GM19035 (cell line): ENCODE data around the gene GORASP1.
"Not testable (repeated sequence)": the region's sequence is repeated elsewhere in the genome, so short reads cannot be mapped to it uniquely, and the experiment has no call there.

Source experiments
- ATAC-seq: cut with Tn5 transposase; IDR thresholded peaks from one replicate; pipeline ENCODE4 v1.9.1; 2021; ENCODE audit not compliant: unreplicated experiment

The GORASP1 gene

DNA sequence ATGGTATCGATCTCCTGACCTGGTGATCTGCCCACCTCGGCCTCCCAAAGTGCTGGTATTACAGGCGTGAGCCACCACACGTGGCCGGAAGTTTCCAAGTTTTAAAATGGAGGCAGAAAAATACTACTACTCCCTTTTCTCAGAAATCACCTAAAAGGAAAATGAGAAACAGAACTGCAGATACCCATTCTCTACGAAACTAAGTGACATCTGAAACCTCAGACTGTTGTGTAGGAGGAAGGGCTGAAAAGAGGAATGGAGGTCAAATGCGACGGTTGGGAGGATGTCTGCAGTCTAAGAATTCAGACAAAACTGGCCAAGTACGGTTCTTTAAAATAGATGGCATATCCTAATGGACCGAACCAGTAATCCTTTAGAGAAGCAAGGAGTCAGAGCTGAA, 31.5 kb downstream of the GORASP1 start:
- ATAC-seq, result no peak

DNA sequence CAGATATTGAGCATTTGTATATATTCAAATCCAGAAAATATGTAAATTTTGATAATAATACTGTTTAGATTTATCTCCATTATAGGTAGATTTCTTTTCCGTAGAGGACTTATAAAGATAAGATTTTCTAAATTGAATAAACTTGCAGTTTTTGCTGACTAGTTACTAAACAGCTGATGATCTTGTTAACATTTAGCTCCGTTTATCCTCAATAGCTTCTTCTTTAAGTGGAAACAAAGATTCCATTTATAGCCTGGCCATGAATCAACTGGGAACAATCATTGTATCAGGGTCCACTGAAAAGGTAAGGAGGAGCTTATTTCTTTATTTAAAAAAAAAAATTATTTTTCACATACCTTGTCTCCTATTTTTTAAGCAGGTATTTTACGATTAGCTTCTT, 38.9 kb downstream of the GORASP1 start:
- no peak for ATAC-seq

DNA sequence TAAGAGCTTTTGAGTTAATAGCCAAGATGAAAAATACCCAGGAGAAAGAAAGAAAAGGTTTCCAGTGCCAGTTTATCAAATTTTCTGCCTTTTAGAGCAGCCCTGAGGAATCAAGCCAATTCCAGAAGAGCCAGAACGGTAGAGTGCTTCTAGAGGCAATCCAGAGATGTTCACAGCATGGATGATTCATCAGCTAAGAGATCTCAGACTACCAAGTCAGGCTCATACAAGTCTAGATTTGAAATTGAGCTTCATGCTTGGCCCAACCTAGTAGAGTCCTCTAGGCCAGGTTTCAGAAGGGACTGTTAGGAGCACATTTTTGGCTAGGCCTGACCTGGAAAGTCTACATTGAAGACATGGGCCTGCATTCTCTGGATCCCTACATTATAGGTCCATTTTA, 40.1 kb downstream of the GORASP1 start:
- ATAC-seq, result no peak

GRCh38 chr3:39065197-39065596, 42.2 kb downstream of the GORASP1 start:
- ATAC-seq, result peak; percentile 91

DNA sequence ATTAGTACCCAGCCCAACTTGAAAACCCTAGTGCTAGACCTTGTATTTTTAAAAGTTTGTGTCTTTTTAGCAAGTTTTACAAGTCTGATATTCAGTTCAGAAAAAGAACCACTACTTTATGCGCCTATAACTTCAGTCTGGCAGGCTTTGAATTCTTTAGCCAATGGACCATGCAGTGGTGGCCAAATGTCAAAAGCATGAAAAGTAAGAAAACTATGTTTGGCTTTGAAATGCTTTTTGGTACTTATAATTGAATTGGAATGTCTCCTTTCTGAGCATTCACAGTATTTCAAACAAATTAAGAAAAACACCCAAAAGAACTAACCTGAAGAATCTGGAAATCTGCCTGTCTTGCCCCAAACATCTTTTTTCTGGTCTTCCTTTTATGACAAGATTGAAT, 42.8 kb downstream of the GORASP1 start:
- no peak for ATAC-seq

DNA sequence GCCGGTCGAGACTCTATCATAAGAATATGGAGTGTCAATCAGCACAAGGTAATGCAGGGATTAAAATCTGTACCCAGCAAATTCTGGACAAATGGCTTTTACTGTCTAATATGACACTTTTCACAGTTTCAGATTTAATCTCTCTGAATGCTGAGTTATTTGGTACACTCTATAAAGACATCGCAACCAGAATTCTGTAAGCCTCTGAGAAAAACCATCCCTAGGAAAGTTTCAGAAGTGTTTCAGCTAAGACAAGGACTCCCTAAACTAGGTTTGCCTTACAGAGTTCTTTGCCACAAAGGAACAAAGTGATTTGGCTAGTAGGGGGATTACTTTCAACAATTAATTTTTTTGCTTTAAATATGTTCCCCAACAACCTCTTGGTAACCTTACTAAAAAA, 44.3 kb downstream of the GORASP1 start:
- no peak for ATAC-seq

- ATAC-seq, result no peak
Observed at GRCh38 chr3:39062180-39062579, 45.2 kb downstream of the GORASP1 start.

DNA sequence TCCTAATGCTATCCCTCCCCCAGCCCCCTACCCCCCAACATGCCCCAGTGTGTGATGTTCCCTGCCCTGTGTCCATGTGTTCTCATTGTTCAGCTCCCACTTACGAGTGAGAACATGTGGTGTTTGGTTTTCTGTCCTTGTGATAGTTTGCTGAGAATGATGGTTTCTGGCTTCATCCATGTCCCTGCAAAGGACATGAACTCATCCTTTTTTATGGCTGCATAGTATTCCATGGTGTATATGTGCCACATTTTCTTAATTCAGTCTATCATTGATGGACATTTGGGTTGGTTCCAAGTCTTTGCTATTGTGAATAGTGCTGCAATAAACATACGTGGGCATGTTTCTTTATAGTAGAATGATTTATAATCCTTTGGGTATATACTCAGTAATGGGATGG, 46.2 kb downstream of the GORASP1 start:
- ATAC-seq, result not testable (repeated sequence)

DNA sequence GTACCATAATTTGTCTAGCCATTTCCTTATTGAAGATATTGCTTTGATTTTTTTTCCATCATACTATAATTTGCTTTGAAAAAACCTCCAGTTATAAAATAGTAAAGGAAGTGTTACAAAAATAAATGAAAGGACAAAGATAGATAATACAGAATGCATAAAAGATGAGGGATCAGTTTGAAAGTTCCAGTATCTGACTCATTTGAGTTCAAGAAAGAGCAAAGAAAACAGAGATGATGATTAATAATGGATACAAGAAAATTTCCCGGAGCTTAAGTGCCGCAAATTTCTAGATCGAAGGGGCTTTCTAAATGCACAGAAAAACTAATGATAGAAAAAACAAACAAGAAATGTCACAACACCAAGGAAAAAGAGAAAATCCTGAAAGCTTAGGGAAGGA, 51.3 kb downstream of the GORASP1 start:
- ATAC-seq, result no peak

DNA sequence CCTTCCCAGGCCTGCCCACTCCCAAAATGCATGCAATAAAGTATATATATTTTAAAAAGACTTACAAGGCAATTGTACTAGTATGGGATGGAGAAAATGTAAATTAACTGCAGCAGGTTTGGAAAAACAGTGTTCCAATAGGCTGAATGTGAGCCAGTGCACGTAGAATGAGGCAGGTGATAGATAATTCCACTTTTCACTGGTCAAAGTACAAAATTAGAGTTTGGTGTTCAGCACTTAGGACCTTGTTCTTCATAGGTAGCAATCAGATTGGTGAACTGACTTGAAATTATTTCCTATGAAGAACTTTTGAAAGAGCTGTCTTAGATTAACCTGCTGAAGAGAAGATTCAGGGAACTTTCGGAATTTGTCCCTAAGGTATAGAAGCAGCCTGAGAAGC, 53.7 kb downstream of the GORASP1 start:
- ATAC-seq, result no peak

DNA sequence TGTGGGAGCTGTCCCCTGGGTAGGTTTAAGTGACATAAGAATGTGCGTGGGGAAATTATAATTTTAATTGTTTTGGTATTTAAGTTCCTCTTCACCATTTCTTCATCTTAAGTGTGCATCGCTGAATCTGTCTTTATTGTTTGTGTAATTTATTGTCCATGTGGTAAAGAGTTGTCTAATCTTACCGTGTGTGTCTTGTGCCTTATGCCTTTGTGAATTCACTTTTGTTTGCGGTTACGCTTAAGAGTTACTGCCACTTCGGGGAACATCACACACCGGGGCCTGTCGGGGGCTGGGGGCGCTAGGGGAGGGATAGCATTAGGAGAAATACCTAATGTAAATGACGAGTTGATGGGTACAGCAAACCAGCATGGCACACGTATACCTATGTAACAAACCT, 54.8 kb downstream of the GORASP1 start:
- ATAC-seq, result no peak

DNA sequence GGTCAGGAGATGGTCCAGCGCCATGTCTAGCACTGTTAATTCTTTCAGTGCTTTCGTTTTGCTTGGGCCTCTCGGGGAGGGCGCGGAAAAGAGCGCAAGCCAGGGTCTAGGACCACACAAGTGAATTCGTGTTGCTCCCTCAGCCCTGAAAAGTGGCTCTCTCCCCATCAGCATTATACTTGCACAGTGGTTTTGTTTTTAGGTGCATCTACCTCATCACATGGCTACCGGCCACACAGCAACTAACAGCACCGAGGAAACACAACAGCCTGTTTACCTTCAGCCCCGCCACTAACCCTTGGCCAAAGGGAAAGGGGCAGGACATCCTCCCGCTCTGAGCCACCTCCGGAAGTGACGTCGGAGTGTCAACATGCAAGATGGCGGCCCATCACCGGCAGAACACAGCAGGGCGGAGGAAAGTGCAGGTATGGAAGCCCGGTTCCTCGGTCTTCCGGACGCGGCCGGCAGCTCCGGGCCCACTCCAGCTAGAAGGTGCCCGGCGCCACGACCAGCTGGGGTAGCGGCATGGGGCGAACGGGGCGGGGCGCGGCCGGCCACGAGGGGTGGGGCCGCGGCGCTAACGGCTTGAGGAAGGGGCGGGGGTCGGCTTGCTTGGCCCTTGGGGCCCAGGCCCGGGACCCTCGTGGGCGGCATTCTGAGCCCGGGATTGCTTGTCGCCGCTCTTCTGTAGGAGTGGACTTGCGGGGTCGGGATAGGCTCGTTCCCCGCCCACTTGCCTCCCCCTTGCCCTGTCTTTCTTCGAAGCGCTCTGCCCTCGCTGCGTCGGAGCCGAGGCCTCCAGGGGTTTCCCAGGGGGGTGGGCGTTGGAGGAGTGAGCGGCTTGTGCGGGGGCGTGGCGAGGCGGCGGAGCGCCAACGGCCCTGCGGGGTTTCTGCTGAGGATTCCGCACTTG, 55.5 kb downstream of the GORASP1 start, which contains the start of the genes SCN11A and WDR48:
TSS of gene SCN11A (minus strand) at position 296 of the 913 bp plus-strand sequence. CDS start 101,582 bp downstream, outside the sequence.
TSS of gene WDR48 (plus strand) at position 368 of the 913 bp plus-strand sequence. CDS start at position 378, 10 bp downstream.
- peak; percentile 99 for ATAC-seq

GRCh38 chr3:39050029-39050428, 57.4 kb downstream of the GORASP1 start:
- ATAC-seq, result no peak
